Fibroblast of mammary gland (primary cell): ENCODE measurements around the gene CASZ1.

Source experiments
- DNase-seq: peaks from one replicate; pipeline ENCODE4 v3.0.0-alpha.2; 2010; ENCODE audit warnings: low read depth
- H3K4me3 ChIP-seq: 2 replicates; pipeline ENCODE4 v1.5.1; 2011; ENCODE audit warnings: low read depth, mild to moderate bottlenecking, low read length, moderate library complexity; ENCODE audit not compliant: control insufficient read depth
- TF ChIP-seq, protein P1 (sequence below): conservative IDR thresholded peaks from 2 replicates; pipeline ENCODE4 v1.5.1; 2011; ENCODE audit warnings: low read depth, low read length, inconsistent platforms; ENCODE audit not compliant: control insufficient read depth, insufficient read depth

Gene CASZ1

DNA sequence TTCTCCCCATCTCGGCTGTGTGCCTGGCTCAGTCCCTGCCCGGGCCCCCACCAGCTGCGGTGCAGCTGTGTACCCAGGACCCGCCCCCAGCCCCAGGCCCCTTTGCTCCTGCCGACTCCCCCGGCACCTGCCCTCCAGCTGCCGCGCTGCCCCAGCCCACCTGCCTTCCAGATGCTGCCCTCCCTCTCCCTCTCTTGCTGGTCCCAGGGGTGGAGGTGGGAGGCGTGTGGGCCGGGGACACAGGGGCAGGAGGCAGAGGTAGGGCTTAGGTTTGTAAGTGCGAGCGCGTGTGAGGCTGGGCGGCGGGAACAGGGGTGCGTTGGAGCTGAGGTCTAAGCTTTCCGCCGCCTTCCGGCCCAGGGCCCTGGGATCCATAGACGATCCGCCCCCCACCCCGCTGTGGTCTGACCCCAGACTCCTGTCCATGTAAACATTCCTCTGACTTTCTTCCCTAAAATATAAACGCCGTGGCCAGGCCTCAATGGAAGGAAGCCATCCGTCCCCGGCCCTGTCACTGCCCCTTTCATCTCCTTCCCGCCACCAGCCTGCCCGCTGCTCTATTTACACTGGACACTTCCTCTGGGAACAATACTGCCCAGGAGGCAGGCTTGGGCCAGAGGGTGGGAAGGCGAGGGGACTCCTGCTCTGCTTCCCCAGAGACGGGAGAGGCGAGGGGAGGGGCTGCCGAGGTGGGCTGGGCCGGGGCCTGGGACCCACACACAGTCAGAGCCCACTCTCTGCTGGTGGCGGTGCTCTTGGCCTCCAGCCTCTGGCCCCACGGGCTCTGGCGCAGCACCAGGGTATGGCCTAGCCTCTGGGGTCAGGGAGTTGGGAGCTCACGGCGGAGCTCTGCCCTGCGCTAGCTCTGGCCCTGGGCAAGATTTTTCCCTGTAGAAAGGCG is 128.3 kb downstream of the CASZ1 start:
- H3K4me3 ChIP-seq = no peak overlapping the region
- DNase-seq = no peak

DNA sequence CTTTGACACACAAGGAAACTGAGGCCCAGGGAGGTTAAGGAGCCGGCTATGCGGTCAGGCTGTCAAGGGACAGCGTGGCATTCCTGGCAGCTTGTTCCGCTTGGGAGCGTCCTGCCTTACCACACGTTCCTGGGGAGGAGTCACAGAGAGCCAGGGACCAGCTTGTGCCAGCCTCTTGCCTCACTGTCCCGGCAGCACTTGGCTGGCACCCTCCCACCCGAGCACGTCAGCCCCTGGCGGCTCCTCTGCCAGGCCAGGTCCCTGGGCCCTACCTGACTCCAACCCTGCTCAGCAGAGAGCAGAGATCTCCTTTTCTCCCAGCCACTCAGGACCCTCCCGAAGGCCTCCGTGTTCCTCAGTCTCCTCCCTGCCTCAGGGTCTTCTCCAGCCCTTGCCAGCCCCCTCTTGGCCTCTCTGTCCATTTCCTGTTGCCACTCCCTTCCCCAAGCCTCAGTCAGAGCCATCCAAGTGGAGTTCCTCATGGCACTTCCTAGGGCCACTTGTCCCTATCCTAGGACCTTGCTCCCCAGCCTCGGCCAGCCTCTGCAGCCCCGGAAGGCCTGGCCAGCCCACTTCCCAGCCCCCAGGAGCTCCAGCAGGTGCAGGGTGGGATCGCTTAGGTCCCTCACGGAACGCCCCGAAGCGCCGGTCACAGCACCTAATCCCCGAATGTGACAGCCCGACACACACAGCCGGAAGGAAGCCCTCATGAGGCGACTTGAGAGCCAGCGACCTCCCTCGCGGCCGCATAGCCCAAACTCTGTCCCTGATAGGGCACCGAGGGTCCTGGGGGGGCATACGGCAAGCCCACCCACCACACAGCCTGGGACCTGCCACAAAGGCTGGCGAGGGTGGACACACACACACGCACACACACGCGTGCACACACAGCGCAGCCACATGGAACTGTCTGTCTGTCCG is 130.3 kb downstream of the CASZ1 start:
- H3K4me3 ChIP-seq = no peak overlapping the region
- DNase-seq = no peak
- TF ChIP-seq, protein P1, sequence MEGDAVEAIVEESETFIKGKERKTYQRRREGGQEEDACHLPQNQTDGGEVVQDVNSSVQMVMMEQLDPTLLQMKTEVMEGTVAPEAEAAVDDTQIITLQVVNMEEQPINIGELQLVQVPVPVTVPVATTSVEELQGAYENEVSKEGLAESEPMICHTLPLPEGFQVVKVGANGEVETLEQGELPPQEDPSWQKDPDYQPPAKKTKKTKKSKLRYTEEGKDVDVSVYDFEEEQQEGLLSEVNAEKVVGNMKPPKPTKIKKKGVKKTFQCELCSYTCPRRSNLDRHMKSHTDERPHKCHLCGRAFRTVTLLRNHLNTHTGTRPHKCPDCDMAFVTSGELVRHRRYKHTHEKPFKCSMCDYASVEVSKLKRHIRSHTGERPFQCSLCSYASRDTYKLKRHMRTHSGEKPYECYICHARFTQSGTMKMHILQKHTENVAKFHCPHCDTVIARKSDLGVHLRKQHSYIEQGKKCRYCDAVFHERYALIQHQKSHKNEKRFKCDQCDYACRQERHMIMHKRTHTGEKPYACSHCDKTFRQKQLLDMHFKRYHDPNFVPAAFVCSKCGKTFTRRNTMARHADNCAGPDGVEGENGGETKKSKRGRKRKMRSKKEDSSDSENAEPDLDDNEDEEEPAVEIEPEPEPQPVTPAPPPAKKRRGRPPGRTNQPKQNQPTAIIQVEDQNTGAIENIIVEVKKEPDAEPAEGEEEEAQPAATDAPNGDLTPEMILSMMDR = no peak

More for the DNA sequence above, 128.3 kb downstream of the CASZ1 start:
- TF ChIP-seq, protein P1 = no peak

DNA sequence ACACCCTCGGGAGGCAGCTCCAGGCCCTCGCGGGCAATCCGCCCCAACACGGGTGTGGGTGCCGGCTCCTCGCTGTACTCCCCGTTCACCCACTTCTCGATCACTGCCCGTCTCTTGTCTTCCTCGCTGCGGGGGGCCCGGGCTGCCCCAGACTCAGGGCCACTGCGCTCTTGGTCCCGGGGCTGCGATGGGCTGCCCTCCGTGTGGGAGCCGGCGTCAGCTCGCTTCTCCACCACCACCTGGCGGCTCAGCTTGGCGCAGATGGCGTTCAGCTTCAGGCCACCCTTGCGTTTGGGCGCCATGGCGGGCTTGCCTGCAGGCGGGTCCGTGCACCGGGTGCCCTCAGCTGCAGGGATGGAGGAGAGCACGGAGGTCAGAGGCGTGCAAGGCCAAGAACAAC is 131.2 kb downstream of the CASZ1 start:
- DNase-seq = no peak
- no peak overlapping the region for H3K4me3 ChIP-seq
- TF ChIP-seq, protein P1 = no peak

DNA sequence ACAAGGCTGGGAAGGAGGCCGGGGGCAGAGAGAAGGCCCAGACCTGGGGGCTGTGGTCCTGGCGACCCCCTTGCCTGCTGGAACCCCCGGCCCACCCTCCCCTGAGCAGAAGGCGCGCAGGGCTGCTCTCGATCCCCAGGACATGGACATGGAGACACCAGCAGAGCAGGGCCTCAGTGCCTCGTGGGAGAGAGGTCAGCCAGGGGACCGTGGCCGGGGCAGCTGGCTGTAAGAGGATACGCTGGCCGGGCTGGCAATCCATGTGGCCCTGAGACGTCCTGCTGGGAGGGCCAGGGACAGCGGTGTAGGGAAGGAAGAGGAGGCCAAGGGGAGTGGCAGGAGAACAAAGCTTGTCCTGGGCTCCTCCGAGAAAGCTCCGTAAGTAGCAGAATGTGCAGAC is 132.2 kb downstream of the CASZ1 start:
- TF ChIP-seq, protein P1 = no peak
- no peak for DNase-seq
- H3K4me3 ChIP-seq = no peak overlapping the region

DNA sequence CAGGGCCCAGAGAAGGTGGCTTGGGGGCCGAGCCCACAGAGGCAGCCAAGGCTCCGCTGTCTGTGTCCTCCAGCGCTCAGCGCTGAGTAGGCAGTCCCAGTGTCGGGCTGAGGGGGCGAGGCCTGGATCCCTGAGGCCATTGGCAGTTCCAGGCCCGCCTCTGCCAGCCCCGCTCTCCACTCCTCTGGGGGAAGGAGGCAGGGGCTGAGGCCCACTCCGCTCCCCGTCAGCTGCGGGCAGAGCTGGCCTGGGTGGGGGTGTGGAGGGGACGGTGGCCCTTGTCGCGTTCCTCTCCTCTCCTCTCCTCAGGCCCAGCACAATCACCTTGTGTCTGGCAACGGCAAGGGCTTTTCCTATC is 132.8 kb downstream of the CASZ1 start:
- no peak for DNase-seq
- no peak overlapping the region for H3K4me3 ChIP-seq
- TF ChIP-seq, protein P1 = no peak

DNA sequence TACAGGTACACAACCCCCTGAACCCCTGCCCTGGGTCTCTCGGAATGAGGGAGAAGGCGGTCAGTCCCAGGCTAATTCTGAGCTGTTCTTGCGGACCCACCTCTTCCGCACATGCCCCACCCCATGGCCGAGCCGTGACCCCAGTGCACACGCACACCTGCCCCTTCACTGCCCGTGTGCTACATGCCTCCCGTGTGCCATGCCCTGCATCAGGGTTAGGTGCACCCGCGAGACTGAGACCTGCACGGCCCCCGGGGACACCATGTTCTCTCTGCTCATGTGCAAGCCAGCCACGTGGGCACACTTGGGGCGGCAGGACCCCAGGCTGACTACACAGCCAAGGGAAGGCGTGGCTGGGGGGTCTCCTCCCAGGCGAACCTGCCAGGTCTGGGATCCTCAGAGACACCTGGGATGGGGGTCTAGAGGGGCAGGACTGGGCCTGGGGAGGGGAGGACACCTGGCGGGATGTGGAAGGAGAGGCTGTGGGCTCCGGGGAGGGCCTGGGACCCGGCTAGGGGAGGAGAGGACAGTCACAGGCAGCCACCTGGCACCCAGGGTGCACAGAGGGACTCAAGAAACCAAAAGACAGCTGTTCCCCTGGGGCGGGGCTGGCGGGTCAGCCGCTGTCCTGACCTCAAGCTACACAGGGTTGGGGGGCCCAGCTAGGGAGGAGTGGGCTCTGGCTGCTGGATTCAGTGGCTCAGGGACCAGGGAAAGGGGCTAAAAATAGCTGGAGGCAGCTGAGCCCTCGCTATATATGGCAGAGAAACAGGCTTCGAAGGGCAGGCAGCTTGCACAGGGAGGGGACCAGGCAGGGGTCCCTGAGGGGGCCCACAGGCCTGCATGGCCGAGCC is 133.4 kb downstream of the CASZ1 start:
- no peak for DNase-seq
- H3K4me3 ChIP-seq = no peak overlapping the region
- TF ChIP-seq, protein P1 = no peak
